ENCODE measurements around the gene PNLDC1.

DNA sequence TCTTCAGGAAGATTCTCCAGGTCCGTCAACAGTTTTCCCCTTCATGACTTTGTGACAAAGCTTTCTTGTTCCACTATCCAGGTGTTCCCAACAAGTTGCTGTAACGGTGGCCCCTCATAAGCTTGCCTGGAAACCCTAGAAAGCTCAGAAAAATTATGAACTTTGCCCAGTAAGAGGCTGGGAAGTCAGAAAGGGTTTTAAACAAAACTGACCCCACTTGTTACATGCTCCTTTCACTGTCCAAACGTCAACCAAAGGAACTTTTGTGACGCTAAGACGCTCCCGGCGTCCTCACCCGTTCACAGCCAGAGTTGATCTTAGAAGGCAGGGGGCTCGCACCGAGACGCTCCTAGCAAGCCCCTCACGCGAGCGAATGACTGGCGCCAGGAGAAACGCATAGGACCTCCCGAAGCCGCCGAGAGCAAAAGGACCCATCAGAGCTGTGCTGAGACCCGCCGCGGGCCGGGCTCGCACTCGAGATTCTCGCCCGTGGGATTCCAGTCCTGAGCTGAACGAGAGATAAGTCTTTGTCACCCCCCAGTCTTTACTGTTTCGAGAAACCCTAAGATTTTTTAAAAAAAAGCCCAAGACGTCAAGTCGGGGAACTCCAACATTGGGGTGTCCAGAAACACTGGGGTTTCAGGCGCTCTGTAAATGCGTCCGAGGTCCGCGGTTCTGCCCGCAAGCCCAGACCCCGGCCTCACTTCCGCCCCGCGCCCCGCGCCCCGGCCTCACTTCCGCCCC is 38.8 kb upstream of the PNLDC1 start:
- TF ChIP-seq NFRKB (IDR thresholded peaks at IDR 0.05) (no peak), SUZ12 (IDR thresholded peaks at IDR 0.05) (no peak), FOXM1 (IDR thresholded peaks at IDR 0.05; ENCODE audit: borderline replicate concordance) (no peak), BHLHE40 (IDR thresholded peaks at IDR 0.05; ENCODE audit: borderline replicate concordance) (no peak), ARNT (IDR thresholded peaks at IDR 0.05) (no peak), FOXA1 (IDR thresholded peaks at IDR 0.05) (no peak), SP1 (IDR thresholded peaks at IDR 0.05) (no peak)
